VCaP (cell line): ENCODE data around the gene EPS8L2.
"Not testable (repeated sequence)": the region's sequence is repeated elsewhere in the genome, so short reads cannot be mapped to it uniquely, and the experiment has no call there.

Experiments
- H3K27ac ChIP-seq: fragments of 450-650 bp; 2 replicates; pipeline ENCODE4 v1.5.1; 2017
- CTCF ChIP-seq: fragments of 450-650 bp; conservative IDR thresholded peaks from 2 replicates; pipeline ENCODE4 v1.5.1; 2017; ENCODE audit warnings: mild to moderate bottlenecking, moderate library complexity

The EPS8L2 gene

GRCh38 chr11:728901-729491 lies 23.0 kb downstream of the EPS8L2 start:
- H3K27ac ChIP-seq, result no peak overlapping the region; the same call in 1 of the 2 replicates
- no peak for TF ChIP-seq CTCF

GRCh38 chr11:729492-730074 lies 23.6 kb downstream of the EPS8L2 start:
- no peak for TF ChIP-seq CTCF

DNA sequence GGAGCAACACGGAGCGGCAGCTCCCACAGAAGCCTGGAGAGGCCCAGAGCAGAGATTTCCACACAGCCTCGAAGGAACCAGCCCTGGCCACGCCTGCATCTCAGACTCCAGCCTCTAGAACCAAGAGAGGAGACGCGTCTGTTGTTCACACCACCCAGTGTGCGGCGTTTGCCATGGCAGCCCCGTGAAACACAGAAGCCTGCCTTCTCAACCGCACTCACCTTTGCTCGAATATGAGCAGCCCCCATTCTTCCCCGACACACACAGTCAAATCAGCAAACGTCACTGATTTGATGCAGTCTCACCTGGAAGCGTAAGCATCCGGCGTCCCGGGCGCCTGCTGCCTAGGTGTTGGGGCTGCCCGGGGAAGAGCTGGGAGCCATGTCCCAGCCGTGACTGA lies 27.0 kb downstream of the EPS8L2 start:
- H3K27ac ChIP-seq, result no peak overlapping the region
- TF ChIP-seq CTCF, result no peak

More at GRCh38 chr11:729492-730074, 23.6 kb downstream of the EPS8L2 start:
- H3K27ac ChIP-seq, result no peak overlapping the region

GRCh38 chr11:734541-734940 lies 28.5 kb downstream of the EPS8L2 start:
- not testable (repeated sequence) for H3K27ac ChIP-seq

GRCh38 chr11:737366-737765 lies 31.3 kb downstream of the EPS8L2 start:
- H3K27ac ChIP-seq, result no peak overlapping the region
- no peak for TF ChIP-seq CTCF

GRCh38 chr11:737899-738298 lies 31.9 kb downstream of the EPS8L2 start:
- not testable (repeated sequence) for H3K27ac ChIP-seq

GRCh38 chr11:742156-742546 lies 36.1 kb downstream of the EPS8L2 start:
- no peak overlapping the region for H3K27ac ChIP-seq
- TF ChIP-seq CTCF, result no peak

- TF ChIP-seq CTCF, result no peak
- H3K27ac ChIP-seq, result peak overlapping the region; percentile 26; the same call in 1 of the 2 replicates
These were observed 36.7 kb downstream of the EPS8L2 start for GRCh38 chr11:742571-743201.
